HAP-1 (cell line): ENCODE data around the gene ERP27.

Experiments used
- DNase-seq, 2 experiments: peaks; one replicate each; pipeline ENCODE4 v3.0.0-alpha.2; 2016 to 2020; ENCODE audit warnings: low spot score in 2 of 2
- H3K27me3 ChIP-seq: fragments of 250-450 bp; sonication (Bioruptor Pico); 2 replicates; pipeline ENCODE4 v1.5.1; 2020; ENCODE audit warnings: low read depth, mild to moderate bottlenecking, moderate library complexity
- H3K36me3 ChIP-seq: fragments of 250-450 bp; sonication (Bioruptor Pico); replicated peaks from 2 replicates; pipeline ENCODE4 v1.5.1; 2020; ENCODE audit warnings: mild to moderate bottlenecking
- H3K4me1 ChIP-seq: fragments of 250-450 bp; sonication (Bioruptor Pico); 2 replicates; pipeline ENCODE4 v1.5.1; 2020; ENCODE audit warnings: mild to moderate bottlenecking
- H3K4me3 ChIP-seq: fragments of 250-450 bp; sonication (Bioruptor Pico); 2 replicates; pipeline ENCODE4 v1.5.1; 2020; ENCODE audit warnings: mild to moderate bottlenecking, moderate library complexity
- H3K9me3 ChIP-seq: fragments of 250-450 bp; sonication (Bioruptor Pico); 2 replicates; pipeline ENCODE4 v1.5.1; 2020; ENCODE audit warnings: mild to moderate bottlenecking, moderate library complexity
- in situ Hi-C: fragments of 300-500 bp; cut with MboI; formaldehyde crosslinking; loops from 3 replicates; pipeline ENCODE4 v1.14.3; 2020; ENCODE audit warnings: low sequenced_read_pairs, inconsistent platforms, mixed read lengths

The ERP27 gene

DNA sequence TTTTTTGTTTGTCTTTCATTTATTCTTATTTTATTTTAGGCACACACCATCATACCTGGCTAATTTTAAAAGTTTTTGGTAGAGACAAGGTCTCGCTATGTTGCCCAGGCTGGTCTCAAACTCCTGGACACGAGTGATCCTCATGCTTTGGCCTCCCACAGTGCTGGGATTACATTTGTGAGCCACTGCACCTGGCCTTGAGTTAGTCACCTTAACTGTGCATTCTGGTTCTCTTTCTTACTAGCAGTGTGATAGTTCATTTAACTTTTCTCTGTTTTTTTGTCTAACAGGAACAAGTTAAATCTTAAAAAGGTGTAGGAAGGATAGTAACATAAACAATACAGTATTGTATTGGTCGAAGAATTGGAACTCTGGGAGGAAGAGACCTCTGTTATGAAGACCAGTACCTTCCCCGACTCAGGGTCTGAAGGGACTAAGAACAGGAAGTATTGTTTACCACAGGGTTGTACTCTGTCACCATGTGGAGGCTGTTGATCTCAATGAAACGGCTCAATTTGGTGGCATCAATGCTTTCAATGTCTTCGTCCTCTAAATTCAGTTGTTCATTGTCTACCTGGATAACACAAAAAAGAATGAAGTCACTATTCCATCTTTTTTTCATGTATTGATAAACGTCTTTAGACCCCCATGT lies 17.7 kb downstream of the ERP27 start:
- H3K9me3 ChIP-seq: no peaks in the 10 kb centered on the region
- H3K4me3 ChIP-seq: no peak overlapping the region
- H3K4me1 ChIP-seq: no peaks in the 10 kb centered on the region
- in situ Hi-C loops: no loop called here
- H3K36me3 ChIP-seq: no peaks in the 10 kb centered on the region
- DNase-seq: no peak
- no peaks in the 10 kb centered on the region for H3K27me3 ChIP-seq

DNA sequence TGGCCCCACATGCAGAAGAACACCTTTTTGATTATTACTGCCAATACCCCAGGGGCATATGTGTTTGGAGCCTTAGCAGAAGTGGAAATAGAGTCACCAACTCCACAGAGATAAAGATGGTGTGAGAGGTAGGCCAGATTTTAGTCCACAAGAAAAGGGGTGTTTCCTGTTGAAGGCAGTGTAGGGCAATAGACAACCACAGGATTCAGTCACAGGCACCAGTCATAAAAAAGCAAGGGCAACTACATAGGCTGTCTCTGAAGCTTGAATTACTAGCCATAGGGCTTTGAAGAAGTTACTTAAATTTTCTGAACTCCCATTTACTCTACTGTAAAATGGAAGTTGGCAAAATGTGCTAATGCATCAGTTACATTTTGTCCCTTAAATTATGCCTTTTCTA lies 18.9 kb downstream of the ERP27 start:
- Histone ChIP-seq H3K27me3 (no peaks in the 10 kb centered on the region), H3K36me3 (no peaks in the 10 kb centered on the region), H3K4me1 (no peaks in the 10 kb centered on the region), H3K9me3 (no peaks in the 10 kb centered on the region), H3K4me3 (no peak overlapping the region)
- in situ Hi-C loops: no loop called here
- DNase-seq: no peak

DNA sequence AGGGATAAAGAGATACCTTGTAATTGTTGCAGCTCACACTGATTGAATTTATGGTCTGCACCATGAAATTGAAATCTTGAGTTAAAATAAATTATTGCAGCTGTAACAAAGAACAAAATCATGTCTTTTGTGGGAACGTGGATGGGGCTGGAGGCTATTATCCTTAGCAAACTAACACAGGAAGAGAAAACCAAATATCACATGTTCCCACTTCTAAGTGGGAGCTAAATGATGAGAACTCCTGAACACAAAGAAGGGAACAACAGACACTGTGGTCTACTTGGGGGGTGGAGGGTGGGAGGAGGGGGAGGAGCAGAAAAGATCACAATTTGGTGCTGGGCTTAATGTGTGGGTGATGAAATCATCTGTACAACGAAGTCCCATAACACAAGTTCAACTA lies 22.6 kb downstream of the ERP27 start:
- Histone ChIP-seq H3K27me3 (no peaks in the 10 kb centered on the region), H3K4me1 (no peaks in the 10 kb centered on the region), H3K4me3 (no peak overlapping the region), H3K36me3 (no peaks in the 10 kb centered on the region), H3K9me3 (no peaks in the 10 kb centered on the region)
- DNase-seq: no peak
- in situ Hi-C loops: no loop called here

DNA sequence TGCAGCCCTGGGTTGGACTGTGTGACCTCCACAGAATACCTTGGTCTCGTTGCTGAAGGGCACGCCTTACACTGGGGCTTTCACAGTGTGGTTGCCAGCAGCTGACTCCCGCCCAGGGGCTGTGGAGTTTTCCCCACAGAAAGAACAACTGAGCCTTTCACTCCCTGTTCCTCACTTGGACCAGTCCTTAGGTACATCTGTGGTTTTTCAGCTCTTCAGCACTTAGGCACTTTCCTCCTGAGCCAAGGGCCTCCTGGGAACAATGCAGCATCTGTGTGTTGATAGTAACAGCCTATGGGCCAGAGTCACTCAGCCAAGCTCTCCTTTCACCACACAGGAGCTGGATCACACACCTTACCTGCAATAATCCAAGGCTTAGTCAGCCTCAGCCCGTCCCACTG lies 25.0 kb downstream of the ERP27 start:
- no peaks in the 10 kb centered on the region for H3K9me3 ChIP-seq
- in situ Hi-C loops: no loop called here
- no peak overlapping the region for H3K4me3 ChIP-seq
- H3K4me1 ChIP-seq: no peaks in the 10 kb centered on the region
- no peaks in the 10 kb centered on the region for H3K36me3 ChIP-seq
- H3K27me3 ChIP-seq: no peaks in the 10 kb centered on the region
- DNase-seq: no peak

DNA sequence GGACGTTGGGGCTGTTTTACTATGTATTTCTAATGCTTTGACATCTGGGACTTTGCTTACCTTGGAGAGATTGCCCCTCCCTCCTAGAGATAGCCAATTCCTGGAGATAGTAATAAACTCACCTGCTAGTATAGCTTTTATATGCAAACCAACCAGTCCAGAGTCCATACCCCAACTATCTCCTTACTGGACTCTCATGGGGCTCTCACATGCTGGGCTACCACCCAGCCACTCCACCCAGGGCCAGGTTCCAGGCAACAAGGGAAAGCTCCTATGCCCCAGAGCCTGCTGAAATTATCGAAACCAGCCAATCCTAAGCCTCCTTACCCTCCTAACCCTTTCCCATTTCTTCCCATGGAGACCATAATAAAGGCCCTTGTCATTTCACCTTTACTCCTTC lies 27.2 kb downstream of the ERP27 start:
- H3K4me3 ChIP-seq: no peak overlapping the region
- H3K4me1 ChIP-seq: no peaks in the 10 kb centered on the region
- in situ Hi-C loops: no loop called here
- H3K27me3 ChIP-seq: no peaks in the 10 kb centered on the region
- no peak for DNase-seq
- H3K36me3 ChIP-seq: no peaks in the 10 kb centered on the region
- no peaks in the 10 kb centered on the region for H3K9me3 ChIP-seq

DNA sequence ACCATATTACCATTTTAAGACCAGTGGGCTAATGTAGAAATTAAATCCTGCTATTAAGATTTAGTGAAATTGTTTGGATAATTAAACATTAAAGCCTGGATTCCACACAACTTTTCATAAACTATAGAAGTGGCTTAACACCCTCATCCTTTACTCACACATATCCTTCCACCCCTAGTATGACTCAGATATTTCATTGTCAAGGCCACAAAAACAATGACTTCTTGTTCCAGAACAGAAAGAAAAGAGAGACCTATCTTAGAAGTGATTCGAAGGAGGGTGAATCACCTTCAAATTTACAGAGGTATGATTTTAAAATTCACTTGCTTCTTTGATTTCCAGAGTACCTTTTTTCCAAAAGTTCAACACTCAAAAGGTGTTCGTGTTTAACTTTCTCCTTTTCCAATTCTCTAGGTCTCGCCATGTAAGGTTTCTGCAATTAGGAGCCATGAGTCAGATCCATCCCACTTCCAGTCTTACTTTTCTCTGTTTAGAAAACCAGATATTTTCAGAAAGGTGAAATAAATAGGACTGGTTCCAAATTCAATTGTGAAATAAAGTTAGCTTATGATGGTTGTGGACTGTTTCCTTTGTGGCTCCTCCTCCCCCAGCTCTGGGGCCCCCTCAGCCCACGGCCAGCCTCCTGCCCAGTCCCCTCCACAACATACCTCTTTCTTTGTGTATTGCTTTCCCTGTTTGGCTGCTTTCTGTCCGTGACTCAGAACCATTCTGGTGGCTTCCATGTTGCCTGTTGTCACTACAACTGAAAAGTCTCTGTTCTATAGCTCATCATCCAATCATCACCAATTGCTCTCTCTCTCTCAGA lies 28.0 kb downstream of the ERP27 start:
- in situ Hi-C loops: no loop called here
- no peaks in the 10 kb centered on the region for H3K4me1 ChIP-seq
- H3K27me3 ChIP-seq: no peaks in the 10 kb centered on the region
- H3K36me3 ChIP-seq: no peaks in the 10 kb centered on the region
- no peaks in the 10 kb centered on the region for H3K9me3 ChIP-seq
- DNase-seq: no peak
- no peak overlapping the region for H3K4me3 ChIP-seq

DNA sequence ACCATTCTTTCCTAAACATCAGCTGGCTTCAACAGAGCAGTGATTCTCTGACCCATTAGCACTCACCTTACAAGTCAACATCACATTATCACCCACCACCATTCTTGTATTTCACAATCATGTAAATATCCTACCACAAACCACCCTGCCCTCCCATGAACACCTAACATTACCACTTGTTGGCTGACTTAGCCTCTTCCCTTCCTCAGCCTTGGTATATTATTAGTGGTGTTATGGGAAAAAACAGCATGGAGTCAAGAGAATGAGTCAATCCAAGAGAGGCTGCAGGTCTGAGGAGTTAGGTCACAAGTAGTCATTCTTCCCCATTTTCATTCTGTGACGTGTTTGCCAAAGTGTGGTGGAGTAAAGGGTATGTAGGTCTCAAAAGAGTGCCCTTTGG lies 30.4 kb downstream of the ERP27 start:
- H3K27me3 ChIP-seq: no peaks in the 10 kb centered on the region
- in situ Hi-C loops: no loop called here
- no peaks in the 10 kb centered on the region for H3K4me1 ChIP-seq
- H3K4me3 ChIP-seq: no peak overlapping the region
- no peaks in the 10 kb centered on the region for H3K9me3 ChIP-seq
- DNase-seq: no peak
- H3K36me3 ChIP-seq: no peaks in the 10 kb centered on the region

DNA sequence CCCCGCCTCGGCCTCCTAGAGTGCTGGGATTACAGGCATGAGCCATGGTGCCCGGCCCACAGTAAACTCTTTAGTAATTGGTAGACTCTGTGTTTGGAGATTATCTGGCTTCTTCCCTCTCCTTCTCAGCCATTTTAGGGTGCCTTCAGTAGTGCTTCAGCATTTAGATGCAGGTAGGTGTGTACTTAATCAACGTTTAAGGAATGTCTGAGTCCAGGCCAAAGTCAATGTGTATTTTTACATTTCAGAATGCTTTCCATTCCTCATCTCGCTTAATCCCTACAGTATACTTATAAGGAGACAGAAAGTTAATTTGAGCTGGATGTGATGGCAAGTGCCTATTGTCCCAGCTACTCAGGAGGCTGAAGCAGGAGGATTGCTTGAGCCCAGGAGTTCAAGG lies 32.2 kb downstream of the ERP27 start:
- no peaks in the 10 kb centered on the region for H3K4me1 ChIP-seq

DNA sequence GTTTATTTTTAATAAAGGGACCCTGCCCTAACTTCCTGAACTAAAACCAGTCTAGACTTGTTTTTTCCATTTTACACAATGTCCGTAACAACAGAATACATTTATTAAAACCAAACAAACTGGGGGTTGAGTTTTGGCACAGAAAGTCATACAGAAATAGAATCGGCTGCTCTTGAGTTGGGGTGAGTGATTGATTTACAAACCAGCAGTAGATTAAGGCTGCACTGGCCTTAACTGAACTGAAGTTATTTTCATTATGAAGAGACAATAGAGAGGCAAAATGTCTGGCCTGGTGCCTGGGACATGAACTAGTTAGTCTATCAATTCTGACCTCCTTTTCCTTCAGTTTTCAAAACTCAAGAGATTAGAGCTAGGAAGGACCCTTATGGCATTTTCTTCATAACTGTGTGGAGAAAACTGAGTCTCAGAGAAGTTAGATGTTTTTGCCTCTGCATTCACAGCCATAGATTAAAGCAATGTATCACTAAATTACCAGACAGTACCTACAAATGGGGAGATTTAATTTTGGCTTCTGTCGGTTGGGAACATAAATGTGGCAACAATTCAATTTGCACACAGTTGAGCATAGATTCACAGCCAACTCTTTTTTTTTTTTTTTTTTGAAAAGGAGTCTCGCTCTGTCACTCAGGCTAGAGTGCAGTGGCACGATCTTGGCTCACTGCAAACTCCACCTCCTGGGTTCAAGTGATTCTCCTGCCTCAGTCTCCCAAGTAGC lies 32.9 kb downstream of the ERP27 start:
- Histone ChIP-seq H3K36me3 (no peaks in the 10 kb centered on the region), H3K9me3 (no peaks in the 10 kb centered on the region), H3K27me3 (no peaks in the 10 kb centered on the region), H3K4me3 (no peak overlapping the region), H3K4me1 (no peaks in the 10 kb centered on the region)
- DNase-seq: no peak
- in situ Hi-C loops: no loop called here

More for the DNA sequence above, 32.2 kb downstream of the ERP27 start:
- Histone ChIP-seq H3K4me3 (no peak overlapping the region), H3K36me3 (no peaks in the 10 kb centered on the region), H3K9me3 (no peaks in the 10 kb centered on the region), H3K27me3 (no peaks in the 10 kb centered on the region)
- in situ Hi-C loops: no loop called here
- DNase-seq: no peak

DNA sequence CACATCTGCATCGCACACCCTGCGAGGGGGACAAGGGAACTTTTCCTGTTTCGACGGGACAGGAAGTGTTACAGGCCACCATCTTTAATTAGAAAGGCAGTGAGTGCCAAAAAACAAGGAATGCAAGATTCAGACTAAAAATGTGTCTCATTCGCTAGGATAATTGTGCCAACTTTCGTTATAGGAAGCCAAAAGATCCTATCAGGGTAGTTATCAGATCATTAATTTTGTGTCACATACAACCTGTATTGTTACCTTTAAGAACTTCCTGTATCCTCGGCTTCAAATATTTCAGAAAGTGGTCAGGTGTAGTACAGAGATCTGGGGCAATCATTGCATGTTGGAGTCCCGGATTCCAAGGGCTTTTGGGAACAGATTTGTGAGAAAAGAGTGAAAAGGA lies 33.5 kb downstream of the ERP27 start:
- H3K36me3 ChIP-seq: no peaks in the 10 kb centered on the region
- H3K9me3 ChIP-seq: no peaks in the 10 kb centered on the region
- no peak for DNase-seq
- in situ Hi-C loops: no loop called here
- no peaks in the 10 kb centered on the region for H3K4me1 ChIP-seq
- no peaks in the 10 kb centered on the region for H3K27me3 ChIP-seq
- H3K4me3 ChIP-seq: no peak overlapping the region

DNA sequence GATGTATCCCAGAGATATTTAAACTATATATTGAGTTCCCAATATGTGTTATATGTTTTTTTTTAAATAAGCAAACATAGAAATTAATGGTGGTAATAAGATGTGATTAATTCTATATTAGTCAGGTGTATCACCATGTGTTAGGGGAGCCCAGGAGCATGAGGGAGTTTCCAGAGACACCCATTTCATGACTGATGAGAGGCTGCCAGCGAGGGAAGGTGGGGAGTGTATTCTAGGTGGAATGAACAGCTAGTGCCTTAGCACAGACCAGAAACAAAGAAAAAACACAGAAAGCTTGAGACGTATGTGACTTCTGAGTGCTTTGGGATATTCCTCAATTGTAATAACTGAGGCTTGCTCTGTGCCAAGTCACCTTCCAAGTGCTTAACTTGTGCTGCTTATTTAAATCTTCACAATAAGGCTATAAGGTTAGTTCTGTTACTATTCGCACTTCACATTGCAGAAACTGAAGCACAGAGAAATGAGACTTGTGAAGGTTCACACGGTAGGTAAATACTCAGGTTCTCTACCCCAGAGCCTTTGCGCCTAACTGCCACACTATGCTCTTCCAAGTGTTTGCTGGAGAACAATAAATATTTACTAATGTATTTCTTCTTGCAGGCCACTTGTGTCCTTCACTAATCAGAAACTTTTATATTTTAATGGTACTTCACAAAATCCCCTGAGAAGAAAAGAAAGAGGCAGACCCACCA lies 34.8 kb downstream of the ERP27 start:
- Histone ChIP-seq H3K9me3 (no peaks in the 10 kb centered on the region), H3K4me3 (no peak overlapping the region), H3K4me1 (no peaks in the 10 kb centered on the region), H3K36me3 (no peaks in the 10 kb centered on the region), H3K27me3 (no peaks in the 10 kb centered on the region)
- no peak for DNase-seq
- in situ Hi-C loops: no loop called here

DNA sequence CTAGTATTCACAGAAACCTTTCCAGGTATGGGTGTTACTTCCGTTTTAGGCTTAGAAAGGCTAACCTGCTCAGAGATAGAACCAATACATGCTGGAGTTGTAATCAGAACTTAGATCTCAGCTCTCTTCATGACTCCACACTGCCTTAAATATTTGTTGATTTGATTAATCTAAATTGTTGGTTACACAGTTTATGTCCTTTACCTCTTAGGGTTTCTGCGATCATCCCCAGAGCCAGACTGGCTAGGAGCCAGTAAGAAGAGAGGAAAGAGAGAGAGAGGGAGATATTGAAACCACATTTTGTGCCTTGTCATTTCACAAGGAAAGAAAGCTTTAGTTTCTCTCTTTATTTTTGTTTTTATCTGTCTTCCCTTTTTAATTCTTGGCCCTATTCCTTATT lies 35.9 kb downstream of the ERP27 start:
- in situ Hi-C loops: no loop called here
- Histone ChIP-seq H3K9me3 (no peaks in the 10 kb centered on the region), H3K4me3 (no peak overlapping the region), H3K4me1 (no peaks in the 10 kb centered on the region), H3K27me3 (no peaks in the 10 kb centered on the region), H3K36me3 (no peaks in the 10 kb centered on the region)
- DNase-seq: no peak

DNA sequence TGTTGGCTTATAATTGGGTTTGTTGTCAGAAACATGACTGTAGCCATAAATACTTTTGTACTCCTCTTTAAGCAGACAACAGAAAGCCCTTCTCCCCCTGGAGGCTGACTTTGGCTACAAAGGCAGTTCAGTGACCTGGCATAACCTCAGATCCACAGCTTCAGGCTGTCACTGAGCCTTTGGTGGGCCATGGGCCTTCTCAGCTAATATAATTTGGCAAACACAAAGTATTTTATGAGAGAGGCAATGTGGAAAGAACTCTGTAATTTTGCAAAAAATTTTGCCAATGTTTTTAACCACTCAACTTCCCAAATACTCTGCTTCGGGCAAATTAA lies 37.1 kb downstream of the ERP27 start:
- Histone ChIP-seq H3K27me3 (no peaks in the 10 kb centered on the region), H3K4me3 (no peak overlapping the region), H3K9me3 (no peaks in the 10 kb centered on the region), H3K36me3 (no peaks in the 10 kb centered on the region), H3K4me1 (no peaks in the 10 kb centered on the region)
- in situ Hi-C loops: no loop called here
- no peak for DNase-seq
